Measurements from ENCODE around the gene DNAH8.

- no peak for TF ChIP-seq POLR2AphosphoS5 (IDR thresholded peaks at IDR 0.05; ENCODE audit: low read depth, low read length)
- TF ChIP-seq POLR2A (IDR thresholded peaks at IDR 0.05; ENCODE audit: low read depth, low read length): no peak
- TF ChIP-seq TAF1 (IDR thresholded peaks at IDR 0.05; ENCODE audit: borderline replicate concordance, low read depth, low read length): no peak
Observed at GRCh38 chr6:39035681-39036080, 320.6 kb downstream of the DNAH8 start.

Data from GM12892 (cell line).